Fibroblast of the conjunctiva (primary cell): Measurements from ENCODE around the gene MTFP1.
A peak's percentile ranks its signal among the peaks of the same experiment; 100 is the strongest.
"Not testable (repeated sequence)": the region's sequence is repeated elsewhere in the genome, so short reads cannot be mapped to it uniquely, and the experiment has no call there.

Source experiments
- DNase-seq: peaks from one replicate; pipeline ENCODE4 v3.0.0-alpha.2; 2010; ENCODE audit warnings: low read depth

Gene MTFP1

GRCh38 chr22:30402028-30402765 is 23.4 kb upstream of the MTFP1 start:
- no peak for DNase-seq

GRCh38 chr22:30402766-30403104 is 22.8 kb upstream of the MTFP1 start:
- DNase-seq: not testable (repeated sequence)

- no peak for DNase-seq
Measured at GRCh38 chr22:30404307-30404706, 21.3 kb upstream of the MTFP1 start.

- DNase-seq: no peak
Measured at GRCh38 chr22:30405731-30406130, 19.8 kb upstream of the MTFP1 start.

GRCh38 chr22:30406400-30406799 is 19.2 kb upstream of the MTFP1 start:
- no peak for DNase-seq

- DNase-seq: no peak
Measured at GRCh38 chr22:30408388-30409102, 17.0 kb upstream of the MTFP1 start.

- no peak for DNase-seq
Measured at GRCh38 chr22:30411780-30412179, 13.8 kb upstream of the MTFP1 start.

- DNase-seq: no peak
Measured at GRCh38 chr22:30413001-30413400, 12.6 kb upstream of the MTFP1 start.

- no peak for DNase-seq
Measured at GRCh38 chr22:30413745-30414524, 11.6 kb upstream of the MTFP1 start.

GRCh38 chr22:30414525-30415047 is 11.0 kb upstream of the MTFP1 start:
- no peak for DNase-seq

- DNase-seq: no peak
Measured at GRCh38 chr22:30416403-30416802, 9.2 kb upstream of the MTFP1 start.

GRCh38 chr22:30416837-30417236 is 8.7 kb upstream of the MTFP1 start:
- DNase-seq: no peak

- DNase-seq: peak; percentile 76
Measured at GRCh38 chr22:30420347-30421125, 5.0 kb upstream of the MTFP1 start.

- DNase-seq: no peak
Measured at GRCh38 chr22:30421695-30422480, 3.7 kb upstream of the MTFP1 start.

- DNase-seq: peak; percentile 84
Measured at GRCh38 chr22:30422481-30423300, 2.9 kb upstream of the MTFP1 start.

- no peak for DNase-seq
Measured at GRCh38 chr22:30423301-30423958, 2.1 kb upstream of the MTFP1 start.

GRCh38 chr22:30423959-30424533 is 1.5 kb upstream of the MTFP1 start:
- DNase-seq: peak; percentile 100

- no peak for DNase-seq
Measured at GRCh38 chr22:30424534-30425326, 838 bp upstream of the MTFP1 start.

GRCh38 chr22:30425327-30425615 is 297 bp upstream of the MTFP1 start:
- no peak for DNase-seq
